ENCODE measurements around the gene OTUD5.
A peak's percentile ranks its signal among the peaks of the same experiment; 100 is the strongest.

Gene OTUD5

GRCh38 chrX:48972220-48973164 lies 15.1 kb upstream of the OTUD5 start:
- DNase-seq: peak; percentile 52

GRCh38 chrX:48971249-48972219 lies 14.1 kb upstream of the OTUD5 start, which contains the start of gene KCND1:
TSS of gene KCND1 (minus strand) at chrX:48971844. CDS start at chrX:48970271, 1,573 bp downstream.
- DNase-seq: peak; percentile 16

- DNase-seq: no peak
Measured at GRCh38 chrX:48969471-48969870, 12.1 kb upstream of the OTUD5 start.

GRCh38 chrX:48968377-48968776 lies 11.0 kb upstream of the OTUD5 start:
- DNase-seq: no peak

GRCh38 chrX:48966796-48967579 lies 9.6 kb upstream of the OTUD5 start:
- DNase-seq: no peak

GRCh38 chrX:48965959-48966358 lies 8.6 kb upstream of the OTUD5 start:
- no peak for DNase-seq

- DNase-seq: no peak
Measured at GRCh38 chrX:48961585-48962091, 4.2 kb upstream of the OTUD5 start.

GRCh38 chrX:48960291-48960690 lies 2.9 kb upstream of the OTUD5 start:
- no peak for DNase-seq

GRCh38 chrX:48958635-48959094 lies 1.3 kb upstream of the OTUD5 start:
- no peak for DNase-seq

- DNase-seq: peak; percentile 95
Measured at GRCh38 chrX:48957827-48958634, 624 bp upstream of the OTUD5 start.

GRCh38 chrX:48956728-48957414 lies 536 bp downstream of the OTUD5 start:
- DNase-seq: no peak

GRCh38 chrX:48948589-48948988 lies 8.8 kb downstream of the OTUD5 start:
- DNase-seq: no peak

GRCh38 chrX:48945517-48946348 lies 11.7 kb downstream of the OTUD5 start:
- peak; percentile 21 for DNase-seq

GRCh38 chrX:48942895-48943294 lies 14.5 kb downstream of the OTUD5 start:
- DNase-seq: no peak

- no peak for DNase-seq
Measured at GRCh38 chrX:48940404-48940955, 16.9 kb downstream of the OTUD5 start.

- no peak for DNase-seq
Measured at GRCh38 chrX:48939524-48940228, 17.7 kb downstream of the OTUD5 start.

- DNase-seq: no peak
Measured at GRCh38 chrX:48938721-48939425, 18.5 kb downstream of the OTUD5 start.

Measured in NCI-H1694 treated with DMSO at 0.1 percent for 48 hours (cell line).